Occipital lobe (tissue), 2 donors: Measurements from ENCODE around the gene BHMT. TPM values are rescaled to one million over a fixed set of nuclear protein-coding genes. Genes with fewer than 3 reads are reported as not detected.
"Not testable (repeated sequence)": the region's sequence is repeated elsewhere in the genome, so short reads cannot be mapped to it uniquely, and the experiment has no call there.

Experiments used
- DNase-seq: peaks from one replicate; lab custom pipeline; 2025; lab: John Stamatoyannopoulos, UW
- total RNA-seq: library from RNA; depleted of rRNA; stranded (reverse); fragments of >200 nt; gene quantifications from one replicate; pipeline ENCODE4 v1.2.3, GENCODE V29; 2014

The BHMT gene
- total RNA-seq, 1 donor from 2014 or later, result not detected

GRCh38 chr5:79111960-79112702 is 522 bp downstream of the BHMT start:
- no peak for DNase-seq

GRCh38 chr5:79112703-79113058 is 1.1 kb downstream of the BHMT start:
- DNase-seq, result no peak

DNA sequence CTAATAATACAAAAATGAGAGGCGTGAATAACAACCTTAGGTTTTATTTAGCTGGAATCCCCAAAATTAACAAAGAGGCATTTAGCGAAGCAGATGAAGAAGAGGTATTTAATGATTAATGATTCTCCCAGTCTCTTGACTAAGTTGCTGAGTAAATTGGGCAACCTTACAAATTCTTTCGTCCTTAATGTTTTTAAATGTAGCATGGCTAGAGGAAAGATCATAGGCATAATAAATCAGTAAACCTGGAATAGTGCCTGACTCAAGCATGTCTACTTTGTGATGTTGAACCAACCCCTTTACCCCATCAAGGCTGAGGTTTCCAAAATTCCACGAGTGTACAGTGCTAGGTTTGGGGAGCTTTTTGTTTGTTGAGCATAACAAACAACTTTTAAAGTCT is 7.9 kb downstream of the BHMT start:
- DNase-seq, result no peak

DNA sequence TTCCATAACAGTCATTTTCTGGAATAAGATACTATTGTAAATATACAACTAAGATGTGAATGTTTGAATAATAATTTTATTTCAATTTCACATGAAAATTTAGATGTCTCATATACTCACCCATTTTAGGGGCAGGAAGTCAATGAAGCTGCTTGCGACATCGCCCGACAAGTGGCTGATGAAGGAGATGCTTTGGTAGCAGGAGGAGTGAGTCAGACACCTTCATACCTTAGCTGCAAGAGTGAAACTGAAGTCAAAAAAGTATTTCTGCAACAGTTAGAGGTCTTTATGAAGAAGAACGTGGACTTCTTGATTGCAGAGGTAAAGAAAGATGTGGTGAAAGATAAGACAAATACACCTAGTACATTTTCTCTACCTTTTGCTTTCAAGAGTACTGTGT is 8.6 kb downstream of the BHMT start:
- no peak for DNase-seq

DNA sequence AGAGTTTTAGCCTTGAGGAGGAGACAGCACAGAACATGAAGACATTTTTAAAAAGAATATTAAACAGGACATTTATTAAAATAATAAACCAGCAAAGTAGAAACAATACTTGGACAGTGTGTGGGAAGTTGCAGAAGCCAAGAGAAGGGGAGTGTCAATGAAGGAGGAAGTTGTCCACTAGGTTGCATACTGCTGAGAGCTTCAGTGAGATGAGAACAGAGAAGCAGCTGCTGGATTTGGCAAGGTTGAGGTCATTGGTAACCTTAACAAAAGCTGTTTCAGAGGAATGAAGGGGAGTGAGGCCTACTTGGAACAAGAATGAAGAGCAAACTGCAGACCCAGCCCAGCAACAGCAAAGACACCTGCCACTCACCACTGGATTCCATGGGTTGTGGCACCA is 11.4 kb downstream of the BHMT start:
- DNase-seq, result no peak

GRCh38 chr5:79124607-79125006 is 13.0 kb downstream of the BHMT start:
- DNase-seq, result no peak

DNA sequence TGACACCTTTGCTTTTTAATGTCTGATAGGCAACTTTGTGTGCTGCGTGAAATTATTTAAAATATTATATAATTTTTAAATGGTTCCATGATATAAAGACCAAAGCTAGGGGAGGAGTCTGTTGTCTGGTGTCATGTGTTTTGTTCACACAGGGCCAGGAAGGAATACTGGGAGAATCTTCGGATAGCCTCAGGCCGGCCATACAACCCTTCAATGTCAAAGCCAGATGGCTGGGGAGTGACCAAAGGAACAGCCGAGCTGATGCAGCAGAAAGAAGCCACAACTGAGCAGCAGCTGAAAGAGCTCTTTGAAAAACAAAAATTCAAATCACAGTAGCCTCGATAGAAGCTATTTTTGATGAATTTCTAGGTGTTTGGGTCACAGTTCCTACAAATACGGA is 19.2 kb downstream of the BHMT start:
- DNase-seq, result no peak

- no peak for DNase-seq
Measured at GRCh38 chr5:79133121-79133656, 21.6 kb downstream of the BHMT start.

DNA sequence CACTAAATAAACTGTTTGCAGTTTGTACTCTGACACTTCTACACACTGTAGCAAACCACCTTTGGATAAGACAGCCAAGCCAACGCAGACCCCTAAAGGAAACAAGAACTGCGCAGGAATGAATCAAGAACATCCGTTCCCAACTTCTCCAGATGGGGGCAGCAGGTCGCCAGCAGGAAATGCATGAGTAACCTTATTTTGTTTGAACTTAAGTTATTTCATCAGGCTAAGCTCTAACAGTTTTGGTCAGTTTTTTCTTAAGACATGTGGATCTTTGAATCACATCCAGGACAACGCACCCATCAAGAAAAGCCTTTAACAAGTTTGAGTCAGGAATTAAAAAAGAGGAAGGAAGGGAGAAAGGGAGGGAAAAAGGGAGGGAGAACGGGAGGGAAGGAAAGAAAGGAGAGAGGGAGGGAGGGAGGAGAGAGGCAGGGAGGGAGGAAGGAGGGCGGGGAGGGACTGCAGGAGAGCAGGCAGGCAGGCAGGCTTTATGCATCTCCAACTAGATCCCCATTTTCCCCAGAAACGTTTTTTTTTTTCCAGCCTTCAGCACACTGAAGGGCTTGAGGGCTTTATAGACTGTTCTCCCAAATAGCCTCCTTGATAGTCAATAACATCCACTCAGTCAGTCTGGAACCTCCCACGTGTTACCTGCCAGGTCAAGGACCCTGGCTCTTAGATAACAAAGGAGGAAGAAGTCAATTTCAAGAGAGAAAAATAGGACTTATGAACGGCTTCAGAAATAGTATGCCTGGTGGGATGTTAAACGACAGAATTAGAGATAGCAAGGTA is 22.2 kb downstream of the BHMT start:
- DNase-seq, result peak; percentile 32

DNA sequence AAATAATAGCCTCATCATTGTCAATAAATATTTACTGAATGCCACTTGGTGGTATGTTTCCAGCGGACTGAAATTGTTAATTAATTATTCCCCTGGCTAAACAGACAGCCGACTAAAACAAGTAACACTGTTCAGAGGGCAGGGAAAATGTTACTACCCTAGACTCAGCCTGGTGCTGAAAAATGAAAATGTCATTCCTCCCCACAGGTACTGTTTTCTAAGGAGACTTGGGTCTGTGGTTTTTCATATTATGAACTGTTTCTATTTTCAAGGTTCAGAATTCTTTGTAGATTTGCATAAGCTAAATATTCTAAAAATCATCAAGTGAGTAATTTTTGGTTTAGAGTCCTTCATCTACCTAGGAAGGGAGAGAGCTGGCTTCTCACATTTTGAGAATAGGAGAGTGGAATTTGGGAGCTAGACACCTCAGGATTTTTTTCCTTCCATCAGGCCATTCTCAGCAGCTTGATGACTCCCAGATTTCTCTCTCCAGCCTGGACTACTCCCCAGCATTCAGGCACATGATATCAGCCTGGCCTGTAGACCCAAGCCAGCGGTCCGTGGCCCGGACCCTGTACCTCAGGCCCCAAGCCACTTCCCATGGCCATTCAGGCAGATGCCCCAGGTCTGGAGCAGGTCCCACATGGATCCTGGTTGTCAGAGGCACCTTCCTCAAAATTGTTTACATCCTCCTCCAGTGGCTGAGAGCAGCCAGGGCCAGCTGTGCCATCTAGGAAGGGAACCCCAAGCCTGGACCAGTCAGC is 24.4 kb downstream of the BHMT start:
- no peak for DNase-seq

- DNase-seq, result no peak
Measured at GRCh38 chr5:79136618-79137017, 25.0 kb downstream of the BHMT start.

- DNase-seq, result no peak
Measured at GRCh38 chr5:79140553-79140952, 28.9 kb downstream of the BHMT start.

- no peak for DNase-seq
Measured at GRCh38 chr5:79143684-79144379, 32.2 kb downstream of the BHMT start.

GRCh38 chr5:79147076-79147475 is 35.5 kb downstream of the BHMT start:
- no peak for DNase-seq

DNA sequence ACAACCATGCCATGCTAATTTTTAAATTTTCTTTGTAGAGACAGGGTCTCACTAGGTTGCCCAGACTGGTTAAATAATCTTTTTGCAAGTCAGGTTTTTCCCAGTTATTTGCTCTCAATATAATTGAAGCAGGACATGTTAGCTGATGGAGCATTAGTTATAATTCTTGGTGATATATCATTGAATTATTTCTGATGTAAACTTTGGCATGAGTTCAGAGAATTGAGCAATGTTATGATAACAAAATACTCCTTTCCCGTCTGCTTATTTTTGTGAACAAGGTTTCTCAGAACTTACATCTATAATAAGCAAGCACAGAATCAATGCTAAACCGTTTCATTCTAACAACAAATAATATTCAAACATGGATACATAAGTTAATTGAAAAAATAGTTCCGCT is 37.8 kb downstream of the BHMT start:
- no peak for DNase-seq

DNA sequence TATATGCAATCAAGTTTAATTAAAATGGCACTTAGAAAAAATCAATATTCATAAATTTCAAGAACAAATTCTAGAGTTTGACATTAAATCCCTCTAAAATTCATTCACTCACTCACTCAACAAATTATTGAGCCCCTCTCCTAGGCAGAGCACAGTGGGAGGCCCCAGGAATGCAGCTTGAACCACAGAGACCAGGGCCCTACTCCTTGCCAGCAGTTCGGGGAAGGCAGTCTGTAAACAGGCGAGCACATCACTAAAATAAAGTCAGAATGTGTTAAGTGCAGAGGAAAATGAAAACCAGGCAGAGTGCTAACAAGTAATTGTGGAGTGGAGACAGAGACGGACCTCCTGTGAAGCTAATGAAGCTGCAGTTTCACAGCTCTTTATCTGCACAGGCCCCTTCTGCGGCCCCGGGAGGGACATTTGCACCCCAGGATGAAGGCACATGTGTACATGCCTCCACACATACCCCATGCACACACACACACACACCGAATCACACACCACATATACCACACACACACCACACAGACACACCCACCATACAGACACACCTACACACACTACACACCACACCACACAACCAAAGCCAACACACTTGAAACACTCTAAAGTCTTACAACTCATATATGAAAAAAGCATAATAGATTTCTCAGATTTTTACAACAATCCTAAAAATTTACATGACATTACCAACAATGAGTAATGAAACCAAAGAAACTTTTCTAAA is 40.5 kb downstream of the BHMT start:
- no peak for DNase-seq

- DNase-seq, result no peak
Measured at GRCh38 chr5:79157305-79157704, 45.7 kb downstream of the BHMT start.

- not testable (repeated sequence) for DNase-seq
Measured at GRCh38 chr5:79161647-79162046, 50.0 kb downstream of the BHMT start.

DNA sequence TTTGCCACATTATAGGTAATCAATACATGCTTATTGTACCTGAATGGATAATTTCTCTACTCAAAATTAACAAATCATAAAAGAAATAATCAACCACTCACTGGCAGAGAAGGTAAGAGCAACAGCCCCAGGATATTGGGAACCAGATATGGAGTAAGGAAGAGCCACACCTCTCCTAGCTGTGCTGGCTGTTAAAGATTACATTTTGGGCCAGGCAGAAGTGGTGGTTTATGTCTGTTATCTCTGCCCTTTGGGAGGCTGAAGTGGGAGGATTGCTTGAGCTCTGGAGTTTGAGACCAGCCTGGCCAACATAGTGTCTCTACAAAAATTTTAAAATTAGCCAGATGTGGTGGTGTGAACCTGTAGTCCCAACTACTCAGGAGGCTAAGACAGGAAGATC is 56.4 kb downstream of the BHMT start:
- DNase-seq, result no peak

DNA sequence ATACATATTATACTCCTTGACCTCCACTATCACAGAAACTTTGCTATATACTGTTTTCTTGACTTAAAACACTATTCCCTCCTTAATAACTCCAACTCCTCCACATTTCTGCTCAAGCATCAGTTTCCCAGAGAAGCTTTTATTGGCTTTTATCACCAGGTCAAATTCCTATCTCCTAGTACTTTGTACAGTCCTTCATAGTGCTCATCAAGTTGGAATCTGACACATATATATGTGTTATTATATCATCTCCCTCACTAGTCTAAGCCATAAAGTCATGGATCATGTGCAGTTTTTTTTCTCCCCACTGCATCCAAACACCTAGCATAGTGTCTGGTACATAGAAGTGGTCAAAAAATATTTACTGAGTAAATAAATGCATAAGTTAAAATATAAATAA is 59.1 kb downstream of the BHMT start:
- no peak for DNase-seq
